Left ventricle myocardium superior (tissue), 1 donor: ENCODE data around the gene SMAD3. TPM values are rescaled to one million over a fixed set of nuclear protein-coding genes. Genes with fewer than 3 reads are reported as not detected.
A peak's percentile ranks its signal among the peaks of the same experiment; 100 is the strongest.
"Not testable (repeated sequence)": the region's sequence is repeated elsewhere in the genome, so short reads cannot be mapped to it uniquely, and the experiment has no call there.

Experiments
- ATAC-seq: fragments of 200-7000 bp; cut with Tn5 transposase; one replicate; pipeline ENCODE4 v1.9.1; 2020; ENCODE audit warnings: mild to moderate bottlenecking, moderate library complexity
- DNase-seq: peaks from one replicate; pipeline ENCODE4 v3.0.0-alpha.2; 2020
- intact Hi-C: fragments of 100-400 bp; cut with micrococcal nuclease; formaldehyde crosslinking; loops from one replicate; pipeline ENCODE4 v1.11.0; 2022
- total RNA-seq: library from RNA; stranded (reverse); fragmentation: NEBNext Ultra II Directional; extraction: Animal tissue kit (Norgen Biotek cat#: 25700); gene quantifications from one replicate; pipeline ENCODE4 v1.2.1, GENCODE V29; 2021
- donor health status: DM: no; HTN: yes; CAD: no; lungs with severe emphysema.

Gene SMAD3
- total RNA-seq, 1 donor from 2014 or later = 16.7 TPM

DNA sequence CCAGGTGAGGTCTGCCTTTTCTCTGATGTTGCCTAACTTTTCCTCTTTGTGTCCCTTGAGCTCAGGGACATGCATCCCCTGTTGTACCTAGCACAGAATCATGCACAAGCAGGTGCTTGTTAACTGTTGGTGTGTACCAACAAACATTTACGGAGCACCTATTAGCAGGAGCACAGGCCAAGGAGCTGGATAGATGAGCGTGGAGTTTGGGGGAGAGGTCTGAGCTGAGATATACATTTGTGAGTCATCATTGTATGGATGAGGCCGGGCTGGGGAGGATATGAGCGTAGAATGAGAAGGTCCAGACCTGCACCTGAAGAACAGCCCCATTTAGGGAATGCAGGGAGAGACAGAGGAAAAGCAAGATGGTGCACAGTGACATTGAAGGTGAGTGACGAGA lies 53.4 kb downstream of the SMAD3 start:
- intact Hi-C loops = no loop called here
- ATAC-seq (no peak), DNase-seq (no peak)

GRCh38 chr15:67119238-67119846 lies 53.9 kb downstream of the SMAD3 start:
- no peak for DNase-seq
- no peak for ATAC-seq
- intact Hi-C loops = no loop called here

GRCh38 chr15:67120009-67120838 lies 54.8 kb downstream of the SMAD3 start:
- intact Hi-C loops = no loop called here
- DNase-seq (no peak), ATAC-seq (no peak)

GRCh38 chr15:67120839-67121643 lies 55.6 kb downstream of the SMAD3 start:
- intact Hi-C loops = no loop called here
- ATAC-seq = peak; percentile 85
- DNase-seq = peak; percentile 92

- intact Hi-C loops = no loop called here
- ATAC-seq (no peak), DNase-seq (no peak)
These were observed 56.5 kb downstream of the SMAD3 start for GRCh38 chr15:67121644-67122605.

DNA sequence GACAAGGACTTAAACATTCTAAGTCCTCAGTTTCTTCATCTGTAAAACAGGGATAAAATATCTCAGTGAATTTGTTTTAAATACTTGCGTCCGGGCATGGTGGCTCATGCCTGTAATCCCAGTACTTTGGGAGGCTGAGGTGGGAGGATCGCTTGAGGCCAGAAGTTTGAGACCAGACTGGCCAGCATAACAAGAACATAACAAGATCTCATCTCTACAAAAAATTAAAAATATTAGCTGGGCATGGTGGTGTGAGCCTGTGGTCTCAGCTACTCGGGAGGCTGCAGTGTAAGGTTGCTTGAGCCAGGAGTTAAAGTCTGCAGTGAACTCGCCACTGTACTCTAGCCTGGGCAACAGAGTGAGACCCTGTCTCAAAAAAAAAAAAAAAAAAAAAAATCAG lies 57.4 kb downstream of the SMAD3 start:
- intact Hi-C loops, DNase-seq, ATAC-seq: not testable (repeated sequence)

DNA sequence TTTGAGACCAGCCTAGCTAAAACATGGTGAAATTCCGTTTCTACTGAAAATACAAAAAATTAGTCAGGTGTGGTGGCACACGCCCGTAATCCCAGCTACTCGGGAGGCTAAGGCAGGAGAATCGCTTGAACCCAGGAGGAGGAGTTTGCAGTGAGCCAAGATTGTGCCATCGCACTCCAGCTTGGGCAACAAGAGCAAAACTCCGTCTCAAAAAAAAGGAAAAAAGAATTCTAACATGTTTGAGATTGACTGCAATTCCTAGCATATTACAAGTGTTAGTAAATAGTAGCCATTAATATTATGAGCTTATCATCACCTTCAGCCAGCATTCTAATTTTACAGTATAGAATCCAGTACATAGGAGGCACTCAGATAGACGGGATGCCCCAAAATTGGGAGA lies 57.9 kb downstream of the SMAD3 start:
- ATAC-seq, DNase-seq, intact Hi-C loops: not testable (repeated sequence)

GRCh38 chr15:67124111-67124510 lies 58.7 kb downstream of the SMAD3 start:
- DNase-seq (no peak), ATAC-seq (no peak)
- intact Hi-C loops = no loop called here

DNA sequence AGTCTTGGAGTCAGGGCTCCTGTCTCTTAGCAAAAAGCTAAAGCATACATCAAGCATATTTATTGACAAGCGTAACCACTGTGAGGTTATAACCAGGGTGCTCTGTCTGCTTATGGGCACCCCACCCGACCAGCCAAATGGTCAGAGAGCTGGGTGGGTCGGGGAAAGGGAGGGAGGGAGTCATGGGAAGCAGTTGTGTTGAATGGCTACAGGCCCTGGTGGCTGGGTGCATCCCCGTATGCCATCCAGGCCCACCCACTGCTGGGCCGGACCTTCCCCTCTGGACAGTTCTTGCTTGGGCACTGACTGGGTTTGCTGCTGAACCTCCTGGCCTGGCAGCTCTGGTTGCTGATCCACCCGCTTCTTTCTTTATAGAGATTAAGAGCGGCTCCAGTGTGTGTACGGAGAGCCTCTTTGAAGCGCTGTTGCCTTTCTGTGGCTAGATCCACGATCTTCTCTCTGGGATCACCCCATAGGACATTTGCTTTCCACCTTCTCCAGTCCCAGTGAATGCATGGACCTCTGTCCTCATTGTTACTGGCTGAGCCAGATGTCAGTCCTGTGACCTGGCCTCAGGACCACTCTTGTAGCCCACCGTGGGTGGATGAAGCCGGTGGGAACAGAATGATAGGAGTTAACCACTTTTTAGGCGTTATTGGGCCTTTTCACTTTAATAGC lies 59.6 kb downstream of the SMAD3 start:
- DNase-seq (no peak), ATAC-seq (peak; percentile 13)
- intact Hi-C loops = no loop called here

DNA sequence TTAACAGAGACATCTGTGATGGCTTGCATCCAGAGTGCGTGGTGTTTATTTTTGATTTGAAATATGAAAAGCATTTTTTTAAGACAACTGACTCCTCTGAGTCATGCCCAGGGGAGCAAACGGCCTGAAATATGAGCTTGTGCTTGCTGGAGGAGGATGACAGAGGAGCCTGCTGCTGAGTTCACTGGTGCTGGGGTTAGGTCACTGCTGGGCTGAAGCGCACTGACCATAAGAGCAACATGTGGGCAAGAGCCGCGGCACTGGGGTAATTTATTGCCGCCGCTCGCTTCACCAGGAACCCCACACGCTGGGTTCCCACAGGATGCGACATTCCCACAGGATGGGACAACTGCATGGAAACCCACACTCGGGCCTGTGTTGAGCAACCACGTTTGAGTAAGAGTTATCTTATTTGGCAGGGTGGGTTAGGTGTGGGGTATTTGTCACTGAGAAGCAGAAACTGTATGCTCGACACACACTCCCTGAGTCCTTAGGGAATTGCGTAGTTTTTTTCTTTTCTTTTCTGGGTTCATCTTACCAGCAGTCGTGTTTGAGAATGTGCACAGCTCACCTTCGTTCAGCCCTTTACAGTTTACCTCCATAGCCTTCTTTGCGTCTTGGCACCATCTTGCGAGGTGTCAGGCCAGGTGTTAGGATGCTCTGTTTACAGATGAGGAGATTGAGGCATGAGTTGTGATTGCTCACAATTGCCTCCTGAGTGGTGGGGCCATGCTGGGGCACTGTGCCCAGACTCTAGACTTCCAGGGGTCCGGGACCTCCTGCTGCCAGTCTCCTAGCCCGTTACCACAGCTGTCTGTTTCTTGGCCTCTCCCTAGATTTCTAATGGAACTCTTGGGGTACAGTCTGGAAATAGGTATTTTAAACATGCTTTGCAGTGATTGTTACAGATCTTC lies 60.4 kb downstream of the SMAD3 start:
- DNase-seq (peak; percentile 73), ATAC-seq (peak; percentile 79)

GRCh38 chr15:67126551-67127330 lies 61.3 kb downstream of the SMAD3 start:
- intact Hi-C loops = no loop called here
- ATAC-seq = no peak
- no peak for DNase-seq

More for the DNA sequence above, 60.4 kb downstream of the SMAD3 start:
- intact Hi-C loops = no loop called here

GRCh38 chr15:67127331-67127664 lies 61.9 kb downstream of the SMAD3 start:
- intact Hi-C loops = no loop called here

GRCh38 chr15:67127965-67128364 lies 62.6 kb downstream of the SMAD3 start:
- peak; percentile 7 for ATAC-seq
- intact Hi-C loops = no loop called here
- no peak for DNase-seq

More at GRCh38 chr15:67127331-67127664, 61.9 kb downstream of the SMAD3 start:
- DNase-seq (no peak), ATAC-seq (no peak)

- ATAC-seq (no peak), DNase-seq (no peak)
- intact Hi-C loops = no loop called here
These were observed 64.8 kb downstream of the SMAD3 start for GRCh38 chr15:67130166-67130565.

- intact Hi-C loops = no loop called here
- DNase-seq (no peak), ATAC-seq (peak; percentile 43)
These were observed 65.5 kb downstream of the SMAD3 start for GRCh38 chr15:67130673-67131601.

DNA sequence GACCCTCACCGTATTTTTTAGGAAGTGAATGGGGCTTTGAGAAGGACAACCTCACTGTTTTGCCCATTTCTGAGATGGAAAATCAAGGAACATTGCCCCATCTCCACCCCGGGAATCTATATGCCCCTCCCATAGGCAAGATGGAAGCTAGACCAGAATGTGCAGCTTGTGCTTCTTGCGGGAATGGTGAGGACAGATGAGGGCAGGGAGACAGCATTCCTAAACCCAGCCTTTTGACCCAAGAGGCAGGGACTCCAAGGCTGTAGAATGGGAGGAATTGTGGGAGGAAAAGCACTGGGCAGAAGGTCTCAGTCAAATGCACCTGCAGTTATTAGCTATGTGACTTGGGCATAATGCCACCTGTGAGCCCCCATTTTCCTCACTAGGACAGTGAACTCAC lies 66.9 kb downstream of the SMAD3 start:
- DNase-seq (no peak), ATAC-seq (no peak)
- intact Hi-C loops = no loop called here
